CD14-positive monocyte (primary cell): ENCODE data around the gene ANO2. TPM values are rescaled to one million over a fixed set of nuclear protein-coding genes. Genes with fewer than 3 reads are reported as not detected.

ENCODE experiments used
- DNase-seq, 3 donors: peaks; one replicate each; pipeline ENCODE4 v3.0.0-alpha.2; 2011 to 2022
- H2AFZ ChIP-seq: 2 replicates; pipeline ENCODE4 v1.6.0; 2012; ENCODE audit warnings: mild to moderate bottlenecking, low read depth, low read length, inconsistent platforms; ENCODE audit not compliant: insufficient read depth, poor library complexity, severe bottlenecking
- H3K27ac ChIP-seq, 2 donors: 1 replicate in 1 of 2; 2 replicates in 1 of 2; pipeline ENCODE4 v1.5.1; 2012 to 2013; ENCODE audit warnings: low read length in 2 of 2, control low read depth in 1 of 2, inconsistent platforms in 1 of 2, low read depth in 1 of 2, mild to moderate bottlenecking in 1 of 2
- H3K27me3 ChIP-seq, 2 donors: one replicate each; pipeline versions ENCODE4 v1.6.0 to v1.6.1; 2011 to 2013; ENCODE audit warnings: low read length in 2 of 2; ENCODE audit not compliant: control insufficient read depth in 2 of 2, insufficient read depth in 2 of 2
- H3K36me3 ChIP-seq, 2 donors: replicated peaks in 1 of 2; 1 replicate in 1 of 2; 2 replicates in 1 of 2; pipeline versions ENCODE4 v1.5.1 to v1.6.1; 2012 to 2013; ENCODE audit warnings: low read length in 2 of 2, control low read depth in 1 of 2, inconsistent platforms in 1 of 2, mild to moderate bottlenecking in 1 of 2; ENCODE audit not compliant: insufficient read depth in 2 of 2, control insufficient read depth in 1 of 2
- H3K4me1 ChIP-seq, 2 donors: 1 replicate in 1 of 2; 2 replicates in 1 of 2; pipeline versions ENCODE4 v1.5.1 to v1.6.1; 2012 to 2013; ENCODE audit warnings: low read length in 2 of 2, control low read depth in 1 of 2, inconsistent platforms in 1 of 2, mild to moderate bottlenecking in 1 of 2, moderate library complexity in 1 of 2; ENCODE audit not compliant: insufficient read depth in 2 of 2, control insufficient read depth in 1 of 2
- H3K4me2 ChIP-seq: replicated peaks from 2 replicates; pipeline ENCODE3; 2012; ENCODE audit warnings: low read length, moderate library complexity, mild to moderate bottlenecking; ENCODE audit not compliant: poor library complexity, severe bottlenecking; ENCODE audit errors: extremely low read depth
- H3K4me3 ChIP-seq, 3 experiments: fragments of 200-600 bp in 1 of 3; sonication (generic) in 1 of 3; replicated peaks in 1 of 3; 1 replicate in 2 of 3; 2 replicates in 1 of 3; pipeline ENCODE4 v1.5.1; 2011 to 2013; ENCODE audit warnings: low read length in 3 of 3, mild to moderate bottlenecking in 3 of 3, control low read depth in 2 of 3, low read depth in 2 of 3, inconsistent platforms in 1 of 3, moderate library complexity in 1 of 3
- H3K79me2 ChIP-seq: 2 replicates; pipeline ENCODE4 v1.6.0; 2012; ENCODE audit warnings: mild to moderate bottlenecking, control low read depth, inconsistent platforms, low read length, moderate library complexity; ENCODE audit not compliant: insufficient read depth
- H3K9ac ChIP-seq: 2 replicates; pipeline ENCODE4 v1.6.0; 2017; ENCODE audit warnings: low read length, mild to moderate bottlenecking; ENCODE audit not compliant: insufficient read depth, poor library complexity, severe bottlenecking
- H3K9me3 ChIP-seq, 2 donors: replicated peaks in 1 of 2; 1 replicate in 1 of 2; 2 replicates in 1 of 2; pipeline versions ENCODE4 v1.5.1 to v1.6.1; 2012 to 2013; ENCODE audit warnings: low read length in 2 of 2, control low read depth in 1 of 2; ENCODE audit not compliant: control insufficient read depth in 1 of 2, insufficient read depth in 1 of 2
- H4K20me1 ChIP-seq: 2 replicates; pipeline ENCODE4 v1.6.0; 2012; ENCODE audit warnings: mild to moderate bottlenecking, low read length, control low read depth, moderate library complexity; ENCODE audit not compliant: insufficient read depth
- H3K27ac Mint-ChIP-seq, 7 donors: one replicate each; pipeline ENCODE4 v1.8.0; 2020; ENCODE audit warnings: mild to moderate bottlenecking in 7 of 7, mixed read lengths in 7 of 7, moderate library complexity in 6 of 7, inconsistent platforms in 2 of 7
- H3K27me3 Mint-ChIP-seq, 3 donors: one replicate each; pipeline ENCODE4 v1.8.0; 2021 to 2022; ENCODE audit warnings: low read depth in 3 of 3, mild to moderate bottlenecking in 3 of 3, mixed read lengths in 3 of 3, moderate library complexity in 3 of 3, inconsistent platforms in 1 of 3
- H3K36me3 Mint-ChIP-seq, 2 donors: one replicate each; pipeline ENCODE4 v1.8.0; 2020; ENCODE audit warnings: mixed read lengths in 2 of 2, inconsistent platforms in 1 of 2, mild to moderate bottlenecking in 1 of 2
- H3K4me1 Mint-ChIP-seq: one replicate; pipeline ENCODE4 v1.8.0; 2020; ENCODE audit warnings: mild to moderate bottlenecking, mixed read lengths
- H3K4me3 Mint-ChIP-seq, 2 donors: one replicate each; pipeline ENCODE4 v1.8.0; 2020; ENCODE audit warnings: mild to moderate bottlenecking in 2 of 2, mixed read lengths in 2 of 2, moderate library complexity in 1 of 2
- H3K9me3 Mint-ChIP-seq, 7 donors: one replicate each; pipeline ENCODE4 v1.8.0; 2020 to 2022; ENCODE audit warnings: mixed read lengths in 7 of 7, mild to moderate bottlenecking in 6 of 7, moderate library complexity in 6 of 7, inconsistent platforms in 2 of 7
- WGBS: methylation state at CpG from one replicate; pipeline ENCODE4 v1.1.5; 2013; ENCODE audit warnings: missing lambda C conversion rate; ENCODE audit not compliant: insufficient coverage; 5-methylcytosine and 5-hydroxymethylcytosine counted together
- intact Hi-C, 2 donors: fragments of 100-400 bp; cut with micrococcal nuclease; formaldehyde crosslinking; loops; one replicate each; pipeline versions ENCODE4 v1.15.0 to v1.15.1; 2023
- polyA plus RNA-seq, 3 donors: library from polyadenylated mRNA; depleted of rRNA in 1 of 3; unstranded in 2 of 3; stranded (reverse) in 1 of 3; fragments of 300-500 nt in 2 of 3; fragments of >200 nt in 1 of 3; fragmentation: Illumina TruSeq in 2 of 3; gene quantifications; 1 replicate in 2 of 3; 2 replicates in 1 of 3; pipeline ENCODE4 v1.2.3, GENCODE V29; 2012 to 2021
- TF ChIP-seq, protein P1 (sequence below): fragments of 200-600 bp; IDR thresholded peaks from one replicate; pipeline ENCODE4 v1.8.0; 2022; ENCODE audit warnings: antibody characterized with exemption, mild to moderate bottlenecking

The ANO2 gene
- polyA plus RNA-seq, 3 donors, result not detected

- Histone ChIP-seq H3K36me3 (no peaks in the 10 kb centered on the region), H3K4me3 (no peak overlapping the region), H3K4me1 (no peaks in the 10 kb centered on the region), H3K4me2 (no peak overlapping the region), H4K20me1 (no peaks in the 10 kb centered on the region), H3K9me3 (no peaks in the 10 kb centered on the region), H2AFZ (no peak overlapping the region), H3K9ac (no peak overlapping the region), H3K27me3 (no peaks in the 10 kb centered on the region), H3K79me2 (no peaks in the 10 kb centered on the region), H3K27ac (no peak overlapping the region)
- Mint-ChIP-seq H3K9me3 (peaks cover 0 to 2% (median 0%) of the 10 kb centered on the region in 7 donors), H3K27ac (no peak overlapping the region), H3K36me3 (no peaks in the 10 kb centered on the region), H3K4me1 (no peaks in the 10 kb centered on the region), H3K27me3 (peaks cover 3 to 11% (median 7%) of the 10 kb centered on the region in 3 donors), H3K4me3 (no peak overlapping the region)
- 90% methylated on average over 6 of the region's 9 CpGs for WGBS
- no peak for DNase-seq
- intact Hi-C loops, result no loop called here
- TF ChIP-seq, protein P1, sequence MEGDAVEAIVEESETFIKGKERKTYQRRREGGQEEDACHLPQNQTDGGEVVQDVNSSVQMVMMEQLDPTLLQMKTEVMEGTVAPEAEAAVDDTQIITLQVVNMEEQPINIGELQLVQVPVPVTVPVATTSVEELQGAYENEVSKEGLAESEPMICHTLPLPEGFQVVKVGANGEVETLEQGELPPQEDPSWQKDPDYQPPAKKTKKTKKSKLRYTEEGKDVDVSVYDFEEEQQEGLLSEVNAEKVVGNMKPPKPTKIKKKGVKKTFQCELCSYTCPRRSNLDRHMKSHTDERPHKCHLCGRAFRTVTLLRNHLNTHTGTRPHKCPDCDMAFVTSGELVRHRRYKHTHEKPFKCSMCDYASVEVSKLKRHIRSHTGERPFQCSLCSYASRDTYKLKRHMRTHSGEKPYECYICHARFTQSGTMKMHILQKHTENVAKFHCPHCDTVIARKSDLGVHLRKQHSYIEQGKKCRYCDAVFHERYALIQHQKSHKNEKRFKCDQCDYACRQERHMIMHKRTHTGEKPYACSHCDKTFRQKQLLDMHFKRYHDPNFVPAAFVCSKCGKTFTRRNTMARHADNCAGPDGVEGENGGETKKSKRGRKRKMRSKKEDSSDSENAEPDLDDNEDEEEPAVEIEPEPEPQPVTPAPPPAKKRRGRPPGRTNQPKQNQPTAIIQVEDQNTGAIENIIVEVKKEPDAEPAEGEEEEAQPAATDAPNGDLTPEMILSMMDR, result no peak
These were observed 19.4 kb downstream of the ANO2 start for GRCh38 chr12:5925646-5926045.

- no peaks in the 10 kb centered on the region for H3K36me3 ChIP-seq
- TF ChIP-seq, protein P1, result no peak
- H3K36me3 Mint-ChIP-seq, result no peaks in the 10 kb centered on the region
- H3K27me3 Mint-ChIP-seq, result peaks cover 1 to 11% (median 7%) of the 10 kb centered on the region in 3 donors
- H3K79me2 ChIP-seq, result no peaks in the 10 kb centered on the region
- H4K20me1 ChIP-seq, result no peaks in the 10 kb centered on the region
- H3K9me3 ChIP-seq, result no peaks in the 10 kb centered on the region
- no peak overlapping the region for H3K27ac ChIP-seq
- no peak overlapping the region for H2AFZ ChIP-seq
- H3K4me1 Mint-ChIP-seq, result no peaks in the 10 kb centered on the region
- no peak overlapping the region for H3K4me2 ChIP-seq
- H3K27ac Mint-ChIP-seq, result peak overlapping the region in 1 of 7 donors; percentile 17
- H3K4me1 ChIP-seq, result no peaks in the 10 kb centered on the region
- 100% methylated on average over 4 of the region's 7 CpGs for WGBS
- intact Hi-C loops, result no loop called here
- no peak for DNase-seq
- H3K4me3 Mint-ChIP-seq, result no peak overlapping the region
- H3K9ac ChIP-seq, result no peak overlapping the region
- no peaks in the 10 kb centered on the region for H3K27me3 ChIP-seq
- no peaks in the 10 kb centered on the region for H3K9me3 Mint-ChIP-seq
- no peak overlapping the region for H3K4me3 ChIP-seq
These were observed 20.7 kb downstream of the ANO2 start for GRCh38 chr12:5924342-5924741.
